ENCODE data around the gene CLDN16. TPM values are rescaled to one million over a fixed set of nuclear protein-coding genes. Genes with fewer than 3 reads are reported as not detected.

The CLDN16 gene
- total and polyA plus RNA-seq, 2 experiments from 2014 or later = 0.39 to 0.77 TPM

GRCh38 chr3:190370369-190370768 is 17.6 kb upstream of the CLDN16 start:
- no peak for TF ChIP-seq EZH2 (IDR thresholded peaks at IDR 0.05; ENCODE audit: borderline replicate concordance)
- no peak for TF ChIP-seq CTCF (IDR thresholded peaks at IDR 0.05; ENCODE audit: poor library complexity)
- no peak for TF ChIP-seq EZH2phosphoT487 (IDR thresholded peaks at IDR 0.05; ENCODE audit: low read depth, severe bottlenecking, unreplicated experiment)
- DNase-seq (ENCODE audit: low spot score) = no peak

GRCh38 chr3:190371152-190371551 is 16.8 kb upstream of the CLDN16 start:
- Histone ChIP-seq H3K9me2 (replicated peaks; ENCODE audit: insufficient read depth) (no peaks in the 10 kb centered on the region), H3K4me1 (ENCODE audit: insufficient read depth) (peaks cover 9% of the 10 kb centered on the region), H4K20me1 (ENCODE audit: insufficient read depth, poor library complexity, severe bottlenecking) (no peaks in the 10 kb centered on the region), H3K4me3 (no peak overlapping the region), H3K36me3 (replicated peaks; ENCODE audit: insufficient read depth, low read depth) (no peaks in the 10 kb centered on the region), H3K9me3 (ENCODE audit: low read depth) (no peaks in the 10 kb centered on the region), H2AFZ (no peak overlapping the region), H3K79me2 (no peaks in the 10 kb centered on the region), H3K4me2 (no peak overlapping the region), H3K27me3 (no peaks in the 10 kb centered on the region), H3K27ac (no peak overlapping the region)
- DNase-seq (ENCODE audit: low spot score) = no peak
- 50% methylated on average over 2 of the region's 2 CpGs for WGBS (ENCODE audit: low lambda C conversion rate, missing lambda C conversion rate)
- TF ChIP-seq EZH2 (IDR thresholded peaks at IDR 0.05; ENCODE audit: borderline replicate concordance) (no peak), EZH2phosphoT487 (IDR thresholded peaks at IDR 0.05; ENCODE audit: low read depth, severe bottlenecking, unreplicated experiment) (no peak), CTCF (IDR thresholded peaks at IDR 0.05; ENCODE audit: poor library complexity) (no peak)

More at GRCh38 chr3:190370369-190370768, 17.6 kb upstream of the CLDN16 start:
- Histone ChIP-seq H3K27ac (peak overlapping the region; percentile 20), H3K27me3 (no peaks in the 10 kb centered on the region), H3K9me3 (ENCODE audit: low read depth) (no peaks in the 10 kb centered on the region), H4K20me1 (ENCODE audit: insufficient read depth, poor library complexity, severe bottlenecking) (no peaks in the 10 kb centered on the region), H3K4me2 (no peak overlapping the region), H3K9me2 (replicated peaks; ENCODE audit: insufficient read depth) (no peaks in the 10 kb centered on the region), H3K36me3 (replicated peaks; ENCODE audit: insufficient read depth, low read depth) (no peaks in the 10 kb centered on the region), H3K4me3 (no peak overlapping the region), H2AFZ (no peak overlapping the region), H3K79me2 (no peaks in the 10 kb centered on the region), H3K4me1 (ENCODE audit: insufficient read depth) (peaks cover 9% of the 10 kb centered on the region)
- 95% methylated on average over 2 of the region's 2 CpGs for WGBS (ENCODE audit: low lambda C conversion rate, missing lambda C conversion rate)

GRCh38 chr3:190375246-190375645 is 12.7 kb upstream of the CLDN16 start:
- no peak for DNase-seq (ENCODE audit: low spot score)
- Histone ChIP-seq H3K4me1 (ENCODE audit: insufficient read depth) (peaks cover 7% of the 10 kb centered on the region), H4K20me1 (ENCODE audit: insufficient read depth, poor library complexity, severe bottlenecking) (no peaks in the 10 kb centered on the region), H2AFZ (no peak overlapping the region), H3K4me2 (no peak overlapping the region), H3K27me3 (no peaks in the 10 kb centered on the region), H3K9me3 (ENCODE audit: low read depth) (no peaks in the 10 kb centered on the region), H3K9me2 (replicated peaks; ENCODE audit: insufficient read depth) (no peaks in the 10 kb centered on the region), H3K79me2 (no peaks in the 10 kb centered on the region), H3K4me3 (no peak overlapping the region), H3K27ac (peak overlapping the region; percentile 69), H3K36me3 (replicated peaks; ENCODE audit: insufficient read depth, low read depth) (no peaks in the 10 kb centered on the region)
- TF ChIP-seq CTCF (IDR thresholded peaks at IDR 0.05; ENCODE audit: poor library complexity) (no peak), EZH2 (IDR thresholded peaks at IDR 0.05; ENCODE audit: borderline replicate concordance) (no peak), EZH2phosphoT487 (IDR thresholded peaks at IDR 0.05; ENCODE audit: low read depth, severe bottlenecking, unreplicated experiment) (no peak)

GRCh38 chr3:190375671-190376070 is 12.3 kb upstream of the CLDN16 start:
- Histone ChIP-seq H3K27me3 (no peaks in the 10 kb centered on the region), H3K4me2 (no peak overlapping the region), H3K9me3 (ENCODE audit: low read depth) (no peaks in the 10 kb centered on the region), H2AFZ (no peak overlapping the region), H3K4me1 (ENCODE audit: insufficient read depth) (peaks cover 7% of the 10 kb centered on the region), H3K79me2 (no peaks in the 10 kb centered on the region), H3K36me3 (replicated peaks; ENCODE audit: insufficient read depth, low read depth) (no peaks in the 10 kb centered on the region), H3K4me3 (no peak overlapping the region), H4K20me1 (ENCODE audit: insufficient read depth, poor library complexity, severe bottlenecking) (no peaks in the 10 kb centered on the region), H3K9me2 (replicated peaks; ENCODE audit: insufficient read depth) (no peaks in the 10 kb centered on the region), H3K27ac (peak overlapping the region; percentile 69)
- WGBS (ENCODE audit: low lambda C conversion rate, missing lambda C conversion rate) = 63% methylated on average over 3 of the region's 3 CpGs
- no peak for DNase-seq (ENCODE audit: low spot score)
- TF ChIP-seq EZH2phosphoT487 (IDR thresholded peaks at IDR 0.05; ENCODE audit: low read depth, severe bottlenecking, unreplicated experiment) (no peak), EZH2 (IDR thresholded peaks at IDR 0.05; ENCODE audit: borderline replicate concordance) (no peak), CTCF (IDR thresholded peaks at IDR 0.05; ENCODE audit: poor library complexity) (no peak)

All from hepatocyte (in vitro differentiated cells).